NCI-H1930 (cell line): Measurements from ENCODE around the gene GSK3A.
A peak's percentile ranks its signal among the peaks of the same experiment; 100 is the strongest.

Experiments
- DNase-seq, 2 experiments: peaks; one replicate each; lab custom pipeline; 2025; lab: John Stamatoyannopoulos, UW

Gene GSK3A

DNA sequence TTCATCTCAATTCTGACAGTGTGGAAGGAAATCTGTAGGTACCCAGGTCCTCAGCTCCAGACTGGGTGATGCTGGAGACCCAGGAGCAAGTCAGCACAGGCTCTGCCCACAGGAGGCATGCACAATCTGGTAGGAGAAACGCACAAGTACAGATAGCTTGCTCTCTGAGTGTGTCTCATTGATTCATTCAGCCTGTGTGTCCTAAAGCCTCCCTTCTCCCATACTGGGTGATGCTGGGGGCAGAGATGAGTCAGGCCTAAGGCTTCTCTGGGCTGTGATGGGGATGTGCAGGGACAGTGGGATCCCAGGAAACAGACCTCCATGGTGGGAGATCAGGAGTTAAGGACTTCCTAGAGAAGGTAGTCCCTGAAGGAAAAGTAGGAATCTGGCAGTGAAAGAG is 15.5 kb downstream of the GSK3A start:
- DNase-seq: no peak

DNA sequence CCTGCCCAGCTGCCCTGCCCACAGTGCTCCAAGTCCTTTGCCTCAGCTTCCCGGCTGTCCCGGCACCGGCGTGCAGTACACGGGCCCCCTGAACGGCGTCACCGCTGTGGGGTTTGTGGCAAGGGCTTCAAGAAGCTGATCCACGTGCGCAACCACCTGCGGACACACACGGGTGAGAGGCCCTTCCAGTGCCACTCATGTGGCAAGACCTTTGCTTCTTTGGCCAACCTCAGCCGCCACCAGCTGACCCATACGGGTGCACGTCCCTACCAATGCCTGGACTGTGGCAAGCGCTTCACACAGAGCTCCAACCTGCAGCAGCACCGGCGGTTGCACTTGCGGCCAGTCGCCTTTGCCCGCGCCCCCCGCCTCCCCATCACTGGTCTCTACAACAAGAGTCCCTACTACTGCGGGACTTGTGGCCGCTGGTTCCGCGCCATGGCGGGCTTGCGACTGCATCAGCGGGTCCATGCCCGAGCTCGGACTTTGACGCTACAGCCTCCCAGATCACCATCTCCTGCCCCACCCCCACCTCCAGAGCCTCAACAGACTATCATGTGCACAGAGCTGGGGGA is 16.6 kb downstream of the GSK3A start:
- DNase-seq: no peak

GRCh38 chr19:42224940-42225717 is 17.3 kb downstream of the GSK3A start:
- no peak for DNase-seq

- no peak for DNase-seq
These were observed 21.7 kb downstream of the GSK3A start for GRCh38 chr19:42220751-42221097.

GRCh38 chr19:42219812-42220750 is 22.3 kb downstream of the GSK3A start, which contains the start of gene ZNF526:
Gene ZNF526, plus strand, starts transcription at chr19:42220312. Its CDS starts 4,092 bp downstream, at chr19:42224404.
- peak; percentile 99 to 100 for DNase-seq

DNA sequence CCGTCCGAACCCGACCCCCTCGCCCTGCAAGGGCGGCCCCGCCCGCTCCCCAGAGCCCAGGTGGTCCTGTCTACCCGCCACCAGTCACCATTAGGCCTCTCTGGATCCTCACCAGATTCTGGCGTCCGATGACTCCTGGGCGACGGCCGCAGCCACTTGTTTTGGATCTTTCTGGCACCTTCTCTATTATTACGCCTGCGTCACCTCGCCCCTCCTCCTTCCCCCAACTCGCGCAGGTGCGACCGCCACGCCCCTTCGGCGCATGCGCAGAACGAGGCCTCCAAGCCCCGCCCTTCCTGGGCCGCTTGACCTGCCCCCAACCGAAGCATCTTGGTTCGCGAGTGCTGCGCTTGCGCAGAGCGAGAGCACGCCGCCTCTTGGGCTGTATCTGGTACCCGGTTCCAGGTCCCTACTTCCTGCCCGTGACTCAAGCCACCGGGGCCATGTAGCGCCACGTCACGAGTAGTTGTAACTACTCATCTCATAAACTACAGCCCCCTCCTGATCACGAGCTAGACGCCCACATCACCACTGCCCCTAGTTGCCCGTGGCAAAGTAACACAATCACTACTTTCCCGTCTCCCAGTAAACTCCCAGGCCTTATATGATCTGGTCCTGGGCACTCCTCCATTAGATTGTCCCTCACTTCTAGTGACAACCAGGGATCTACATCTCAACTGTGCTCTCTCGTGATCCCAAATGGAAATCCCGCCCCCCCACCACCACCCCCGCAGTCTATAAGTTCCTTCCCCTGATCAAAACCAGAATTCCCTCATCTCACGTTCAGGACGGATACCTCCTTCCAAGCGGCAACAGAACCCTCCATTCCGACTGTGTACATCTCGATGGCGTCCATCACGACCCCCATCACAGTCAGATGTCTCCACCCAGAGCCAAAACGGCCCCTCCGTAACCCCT is 24.6 kb downstream of the GSK3A start, which contains the start of gene DEDD2:
DEDD2 (minus strand) TSS at position 158 of the 918 bp plus-strand sequence. CDS start 670 bp downstream, outside the sequence.
- peak; percentile 96 to 99 for DNase-seq

GRCh38 chr19:42216653-42217519 is 25.5 kb downstream of the GSK3A start:
- peak in 1 of 2 experiments; percentile 66 for DNase-seq

DNA sequence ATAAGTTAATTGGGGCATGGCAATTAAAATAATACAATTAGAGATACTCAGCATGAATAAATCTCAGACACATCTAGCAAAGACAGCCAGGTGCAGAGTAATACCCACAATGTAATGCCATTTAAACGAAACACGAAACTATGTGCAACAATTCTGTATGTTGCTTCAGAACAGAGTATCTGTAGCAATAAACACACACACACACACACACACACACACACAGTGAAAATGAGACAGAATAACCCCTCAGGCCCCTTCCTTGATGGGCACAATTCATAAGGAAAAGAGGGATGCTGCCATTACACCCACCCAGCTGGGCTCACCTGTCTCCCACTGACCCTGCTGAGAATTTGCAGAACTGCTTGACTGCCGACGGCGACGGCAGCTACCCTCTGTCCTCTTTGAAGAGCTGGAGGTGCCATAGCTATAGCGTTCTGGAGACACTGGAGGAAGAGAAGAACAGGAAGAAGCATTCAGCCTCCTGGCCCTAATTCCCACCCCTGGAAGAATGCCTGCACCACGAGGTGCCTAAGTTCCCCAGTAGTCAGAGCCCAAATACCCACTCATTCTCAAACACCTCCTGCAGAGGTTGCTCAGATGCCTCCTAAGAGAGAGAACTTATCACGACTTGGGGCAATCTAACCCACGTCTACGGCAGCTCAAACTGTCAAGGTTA is 27.5 kb downstream of the GSK3A start:
- DNase-seq: no peak

DNA sequence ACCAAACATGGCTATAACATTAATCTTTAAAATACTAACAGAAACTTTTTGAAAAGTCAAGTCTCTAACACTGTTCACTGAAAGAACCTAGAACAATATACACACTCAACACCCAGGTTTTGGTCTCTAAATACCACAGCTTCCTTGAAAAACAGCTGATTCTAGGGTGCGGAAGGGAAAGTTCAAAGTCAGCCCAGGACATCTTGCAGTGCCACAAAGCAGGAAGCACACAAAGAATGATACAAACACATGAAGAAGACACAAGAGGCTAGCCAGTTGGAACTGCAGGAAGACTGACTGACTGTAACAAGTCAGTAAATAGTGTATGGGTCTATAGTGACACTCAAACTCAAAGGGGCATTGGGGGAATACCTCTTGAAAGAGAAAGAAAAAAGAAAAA is 29.5 kb downstream of the GSK3A start:
- no peak for DNase-seq

GRCh38 chr19:42208612-42209011 is 33.8 kb downstream of the GSK3A start:
- no peak for DNase-seq

DNA sequence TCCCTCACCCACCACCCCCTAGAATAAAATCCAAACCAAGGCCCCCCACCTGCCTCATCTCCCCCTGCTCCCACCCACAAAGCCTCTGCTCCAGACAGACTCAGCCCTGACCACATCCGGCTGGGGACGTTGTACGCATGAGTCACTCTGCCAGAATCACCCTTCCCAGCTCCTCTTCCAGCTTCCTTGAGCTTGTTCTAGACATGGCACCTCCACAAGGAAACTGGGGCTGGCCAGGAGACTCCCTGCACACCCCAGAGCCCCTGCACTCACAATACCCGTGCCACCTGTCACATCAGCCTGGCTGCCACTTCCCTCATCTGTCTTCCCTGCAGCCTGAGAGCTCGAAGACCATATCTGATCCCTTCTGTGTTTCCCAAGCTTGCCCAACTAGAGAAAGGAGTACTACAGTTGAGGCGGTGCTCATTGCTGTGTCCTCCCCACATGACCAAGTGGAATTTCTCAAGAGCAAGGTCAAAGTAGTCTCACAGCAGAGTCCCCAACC is 34.6 kb downstream of the GSK3A start:
- DNase-seq: no peak

- no peak for DNase-seq
These were observed 35.3 kb downstream of the GSK3A start for GRCh38 chr19:42206871-42207755.

DNA sequence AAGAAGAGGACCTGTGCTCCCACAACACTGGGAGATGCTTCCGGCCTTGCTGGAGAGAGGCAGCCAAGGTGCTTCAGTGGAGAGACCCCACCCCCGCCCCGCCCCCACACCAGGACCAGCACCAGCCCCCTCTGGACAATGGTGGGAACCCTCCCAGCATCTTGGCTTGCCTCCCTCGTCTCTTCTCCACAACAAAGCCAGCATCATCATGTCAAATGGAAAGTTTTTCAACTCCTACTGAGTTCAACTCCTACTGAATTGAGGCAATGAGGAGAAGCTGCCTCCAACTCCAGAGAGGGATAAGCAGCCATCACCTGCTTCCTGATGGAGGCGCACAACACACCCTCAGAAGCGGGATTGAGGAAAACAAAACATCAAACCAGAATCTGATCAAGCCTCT is 37.7 kb downstream of the GSK3A start:
- DNase-seq: no peak

GRCh38 chr19:42203700-42204099 is 38.7 kb downstream of the GSK3A start:
- DNase-seq: no peak

DNA sequence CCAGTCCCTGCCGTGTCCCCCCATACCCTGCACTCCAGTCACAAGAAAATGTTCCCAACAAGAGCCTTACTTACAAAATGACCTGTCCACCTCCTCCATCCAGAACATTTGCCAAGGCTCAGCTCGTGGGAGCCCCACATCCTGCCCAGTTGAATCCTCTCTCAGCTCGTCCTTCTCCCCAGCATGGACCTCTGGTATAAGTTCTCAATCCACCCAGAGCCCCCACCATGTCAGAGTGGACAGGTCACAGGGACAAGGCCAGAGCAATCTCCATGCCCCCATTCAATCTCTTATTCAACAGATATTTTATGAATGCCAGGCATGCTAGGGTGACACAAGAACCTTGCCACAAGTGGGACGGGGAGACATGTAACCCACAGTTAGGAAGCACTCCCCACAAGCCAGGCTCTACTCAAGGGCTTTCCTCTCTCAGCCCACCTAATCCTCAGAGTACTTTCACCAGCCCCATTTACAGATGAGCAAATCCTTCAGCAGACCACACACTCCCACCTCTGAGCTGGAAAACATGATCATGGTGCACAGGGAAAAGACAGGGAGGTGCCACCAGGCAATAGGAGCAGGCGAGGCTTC is 40.0 kb downstream of the GSK3A start:
- DNase-seq: no peak

- DNase-seq: no peak
These were observed 40.7 kb downstream of the GSK3A start for GRCh38 chr19:42201489-42202289.

- DNase-seq: no peak
These were observed 42.2 kb downstream of the GSK3A start for GRCh38 chr19:42200116-42200715.
